ENCODE data around the gene MFAP3.

The MFAP3 gene

GRCh38 chr5:154095904-154096303 lies 57.1 kb downstream of the MFAP3 start:
- DNase-seq: peak; percentile 82

GRCh38 chr5:154097031-154097430 lies 58.3 kb downstream of the MFAP3 start:
- DNase-seq: no peak

- DNase-seq: no peak
Observed at GRCh38 chr5:154098465-154098864, 59.7 kb downstream of the MFAP3 start.

GRCh38 chr5:154101184-154101583 lies 62.4 kb downstream of the MFAP3 start:
- DNase-seq: no peak

GRCh38 chr5:154103233-154103632 lies 64.5 kb downstream of the MFAP3 start:
- no peak for DNase-seq

Measured in eye (tissue), 1 donor.